Endothelial cell of umbilical vein (primary cell): ENCODE results near the gene CNTLN. TPM values are rescaled to one million over a fixed set of nuclear protein-coding genes. Genes with fewer than 3 reads are reported as not detected.

Source experiments
- Bru-seq: library from RNA; stranded (reverse); fragments of 400-500 nt; gene quantifications from one replicate; lab custom pipeline; 2021; lab: Mats Ljungman, UMichigan
- BruChase-seq, 2 experiments: library from RNA; stranded (reverse); fragments of 400-500 nt; gene quantifications; one replicate each; lab custom pipeline; 2021; lab: Mats Ljungman, UMichigan
- BruUV-seq: library from RNA; stranded (reverse); fragments of 400-500 nt; replicated peaks from 2 replicates; lab custom pipeline; 2021; lab: Mats Ljungman, UMichigan
- CTCF ChIA-PET: fragments of 300-600, 350-600 bp; sonication (Branson Sonifier 250); formaldehyde crosslinking; loops from one replicate; lab custom pipeline; 2021; ENCODE audit warnings: antibody characterized with exemption, inconsistent platforms; lab: Charles Lee
- POLR2A ChIA-PET: fragments of 300-600, 350-600 bp; sonication (Branson Sonifier 250); formaldehyde crosslinking; loops from one replicate; lab custom pipeline; 2021; ENCODE audit warnings: antibody characterized with exemption, inconsistent platforms; lab: Charles Lee
- DNase-seq: peaks from one replicate; pipeline ENCODE4 v3.0.0-alpha.2; 2011; ENCODE audit warnings: low read depth, low spot score
- FAIRE-seq: peaks from 2 replicates; lab custom pipeline; 2011; peaks lifted over from hg19 to GRCh38; lab: Jason Lieb, UNC
- H2AFZ ChIP-seq: 2 replicates; pipeline ENCODE4 v1.6.0; 2012; ENCODE audit warnings: low read depth, low read length, control low read depth, inconsistent platforms
- H3K27ac ChIP-seq: 2 replicates; pipeline ENCODE4 v1.5.1; 2011; ENCODE audit warnings: low read depth, mild to moderate bottlenecking, control low read depth, low read length, moderate library complexity; ENCODE audit not compliant: insufficient read depth
- H3K27me3 ChIP-seq, 2 experiments: 2 replicates each; pipeline versions ENCODE4 v1.6.0 to v1.6.1; 2011; ENCODE audit warnings: low read length in 2 of 2, mixed read lengths in 1 of 2; ENCODE audit not compliant: control insufficient read depth in 2 of 2, insufficient read depth in 2 of 2
- H3K36me3 ChIP-seq, 2 experiments: 2 replicates in 1 of 2; 3 replicates in 1 of 2; pipeline ENCODE4 v1.5.1; 2011; ENCODE audit warnings: low read length in 2 of 2, mild to moderate bottlenecking in 1 of 2, moderate library complexity in 1 of 2; ENCODE audit not compliant: control insufficient read depth in 2 of 2, insufficient read depth in 2 of 2; ENCODE audit errors: extremely low read depth in 1 of 2
- H3K4me1 ChIP-seq: 3 replicates; pipeline ENCODE4 v1.5.1; 2011; ENCODE audit warnings: mild to moderate bottlenecking, low read length; ENCODE audit not compliant: control insufficient read depth, insufficient read depth; ENCODE audit errors: extremely low read depth
- H3K4me2 ChIP-seq: 2 replicates; pipeline ENCODE4 v1.6.1; 2011; ENCODE audit warnings: low read length, control low read depth, mixed read lengths; ENCODE audit not compliant: insufficient read depth
- H3K4me3 ChIP-seq, 3 experiments: fragments of 200-600 bp in 1 of 3; sonication (generic), shearing (Covaris generic) in 1 of 3; replicated peaks in 1 of 3; 2 replicates each; pipeline ENCODE4 v1.5.1; 2011 to 2016; ENCODE audit warnings: control low read depth in 3 of 3, low read length in 3 of 3, mild to moderate bottlenecking in 2 of 3, inconsistent platforms in 1 of 3, low read depth in 1 of 3, moderate library complexity in 1 of 3; ENCODE audit not compliant: insufficient read depth in 1 of 3
- H3K79me2 ChIP-seq: 2 replicates; pipeline ENCODE4 v1.6.0; 2012; ENCODE audit warnings: low read length, inconsistent platforms; ENCODE audit not compliant: control insufficient read depth, insufficient read depth
- H3K9ac ChIP-seq: replicated peaks from 2 replicates; pipeline ENCODE3; 2011; ENCODE audit warnings: low read length, control low read depth; ENCODE audit not compliant: insufficient read depth; ENCODE audit errors: extremely low read depth
- H3K9me1 ChIP-seq: replicated peaks from 3 replicates; pipeline ENCODE4 v1.6.0; 2011; ENCODE audit warnings: mild to moderate bottlenecking, low read length; ENCODE audit not compliant: control insufficient read depth, insufficient read depth; ENCODE audit errors: extremely low read depth
- H3K9me3 ChIP-seq: replicated peaks from 2 replicates; pipeline ENCODE4 v1.5.1; 2012; ENCODE audit warnings: low read length, inconsistent platforms; ENCODE audit not compliant: control insufficient read depth, insufficient read depth
- H4K20me1 ChIP-seq: replicated peaks from 2 replicates; pipeline ENCODE3; 2011; ENCODE audit warnings: mild to moderate bottlenecking, low read length; ENCODE audit not compliant: control insufficient read depth, insufficient read depth; ENCODE audit errors: extremely low read depth
- EZH2 ChIP-seq: IDR thresholded peaks from 2 replicates; pipeline ENCODE4 v1.6.1; 2012; ENCODE audit warnings: borderline replicate concordance, low read depth, mild to moderate bottlenecking, moderate library complexity, low read length, inconsistent platforms; ENCODE audit not compliant: severe bottlenecking
- FOS ChIP-seq: IDR thresholded peaks from 2 replicates; pipeline ENCODE4 v1.6.1; 2011; ENCODE audit warnings: mild to moderate bottlenecking, low read length, moderate library complexity, borderline replicate concordance; ENCODE audit not compliant: insufficient read depth
- GATA2 ChIP-seq: IDR thresholded peaks from 2 replicates; pipeline ENCODE4 v1.7.0; 2011; ENCODE audit warnings: low read depth, mild to moderate bottlenecking, moderate library complexity, mixed read lengths, low read length; ENCODE audit not compliant: insufficient read length, insufficient read depth
- JUN ChIP-seq: IDR thresholded peaks from 2 replicates; pipeline ENCODE4 v1.6.1; 2011; ENCODE audit warnings: borderline replicate concordance, low read depth; ENCODE audit not compliant: insufficient read length, insufficient read depth
- POLR2A ChIP-seq: IDR thresholded peaks from 2 replicates; pipeline ENCODE4 v1.6.1; 2012; ENCODE audit warnings: low read depth, mild to moderate bottlenecking, control low read depth, low read length
- POLR2AphosphoS5 ChIP-seq: IDR thresholded peaks from 2 replicates; pipeline ENCODE4 v1.6.1; 2012; ENCODE audit warnings: low read depth, mild to moderate bottlenecking, control low read depth, low read length, moderate library complexity; ENCODE audit not compliant: insufficient read depth
- dilution Hi-C: fragments of 300-500 bp; cut with MboI; formaldehyde crosslinking; loops from one replicate; pipeline ENCODE4 v1.15.0; 2019; ENCODE audit warnings: low sequenced_read_pairs; ENCODE audit not compliant: extremely low pct_ligation_motif_present
- intact Hi-C: fragments of 100-400 bp; cut with micrococcal nuclease; formaldehyde crosslinking; loops from one replicate; pipeline ENCODE4 v1.10.0; 2022
- long read RNA-seq: library from polyadenylated mRNA; stranded (forward); transcript quantifications from one replicate; pipeline ENCODE4 v2.0.0, GENCODE V29; 2021
- polyA minus RNA-seq, 3 experiments: library from RNA; depleted of rRNA, polyadenylated mRNA; stranded (reverse); fragments of >200 nt; gene quantifications; 1 replicate in 1 of 3; 2 replicates in 2 of 3; pipeline ENCODE4 v1.2.3, GENCODE V29; 2011
- polyA plus RNA-seq, 4 experiments: library from polyadenylated mRNA; depleted of rRNA in 3 of 4; stranded (reverse) in 3 of 4; unstranded in 1 of 4; fragments of >200 nt; gene quantifications; 2 replicates each; pipeline versions ENCODE4 v1.2.1 to v1.2.3, GENCODE V29; 2011 to 2012; ENCODE audit warnings: missing spikeins in 1 of 4
- total RNA-seq: library from RNA; stranded (reverse); gene quantifications from 2 replicates; pipeline ENCODE4 v1.2.3, GENCODE V29; 2021
- TF ChIP-seq, protein P1 (sequence below), 2 donors: IDR thresholded peaks; 1 replicate in 1 of 2; 2 replicates in 1 of 2; pipeline ENCODE4 v1.5.1; 2011; ENCODE audit warnings: low read length in 2 of 2, mild to moderate bottlenecking in 2 of 2, moderate library complexity in 2 of 2, control low read depth in 1 of 2, inconsistent platforms in 1 of 2, low read depth in 1 of 2; ENCODE audit not compliant: insufficient read depth in 1 of 2; ENCODE audit errors: extremely low read depth in 1 of 2
- TF ChIP-seq, protein P2 (sequence below): IDR thresholded peaks from 2 replicates; pipeline ENCODE4 v1.6.1; 2011; ENCODE audit not compliant: insufficient read depth, insufficient read length

CNTLN gene, protein sequence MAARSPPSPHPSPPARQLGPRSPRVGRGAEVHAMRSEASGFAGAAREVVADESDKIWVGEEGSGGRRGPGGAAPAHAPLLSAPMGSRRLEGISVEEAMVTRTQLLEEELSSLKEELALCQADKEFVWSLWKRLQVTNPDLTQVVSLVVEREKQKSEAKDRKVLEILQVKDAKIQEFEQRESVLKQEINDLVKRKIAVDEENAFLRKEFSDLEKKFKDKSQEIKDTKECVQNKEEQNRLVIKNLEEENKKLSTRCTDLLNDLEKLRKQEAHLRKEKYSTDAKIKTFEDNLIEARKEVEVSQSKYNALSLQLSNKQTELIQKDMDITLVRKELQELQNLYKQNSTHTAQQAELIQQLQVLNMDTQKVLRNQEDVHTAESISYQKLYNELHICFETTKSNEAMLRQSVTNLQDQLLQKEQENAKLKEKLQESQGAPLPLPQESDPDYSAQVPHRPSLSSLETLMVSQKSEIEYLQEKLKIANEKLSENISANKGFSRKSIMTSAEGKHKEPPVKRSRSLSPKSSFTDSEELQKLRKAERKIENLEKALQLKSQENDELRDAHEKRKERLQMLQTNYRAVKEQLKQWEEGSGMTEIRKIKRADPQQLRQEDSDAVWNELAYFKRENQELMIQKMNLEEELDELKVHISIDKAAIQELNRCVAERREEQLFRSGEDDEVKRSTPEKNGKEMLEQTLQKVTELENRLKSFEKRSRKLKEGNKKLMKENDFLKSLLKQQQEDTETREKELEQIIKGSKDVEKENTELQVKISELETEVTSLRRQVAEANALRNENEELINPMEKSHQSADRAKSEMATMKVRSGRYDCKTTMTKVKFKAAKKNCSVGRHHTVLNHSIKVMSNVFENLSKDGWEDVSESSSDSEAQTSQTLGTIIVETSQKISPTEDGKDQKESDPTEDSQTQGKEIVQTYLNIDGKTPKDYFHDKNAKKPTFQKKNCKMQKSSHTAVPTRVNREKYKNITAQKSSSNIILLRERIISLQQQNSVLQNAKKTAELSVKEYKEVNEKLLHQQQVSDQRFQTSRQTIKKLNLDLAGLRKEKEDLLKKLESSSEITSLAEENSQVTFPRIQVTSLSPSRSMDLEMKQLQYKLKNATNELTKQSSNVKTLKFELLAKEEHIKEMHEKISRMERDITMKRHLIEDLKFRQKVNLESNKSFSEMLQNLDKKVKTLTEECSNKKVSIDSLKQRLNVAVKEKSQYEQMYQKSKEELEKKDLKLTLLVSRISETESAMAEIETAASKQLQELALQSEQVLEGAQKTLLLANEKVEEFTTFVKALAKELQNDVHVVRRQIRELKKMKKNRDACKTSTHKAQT (N-terminal part only)
- total RNA-seq (11.1 and 15.8 TPM in 2 replicates), polyA plus RNA-seq (2.8 and 3.5 TPM in 2 replicates), polyA minus RNA-seq (6.7 and 7.5 TPM in 2 replicates), Bru-seq, nascent RNA (percentile 78 among the genes with signal in this experiment), BruChase-seq, experiment 1, labeled RNA remaining after a 6-hour chase (percentile 53 among the genes with signal in this experiment), BruChase-seq, experiment 2, labeled RNA remaining after a 2-hour chase (percentile 60 among the genes with signal in this experiment)
- polyA plus RNA-seq (2011; cell fraction: cytosol; rRNA removed), result 3.0 and 3.2 TPM in 2 replicates
- polyA plus RNA-seq (2011; cell fraction: nucleus; rRNA removed), result 9.2 and 11.3 TPM in 2 replicates
- polyA plus RNA-seq (2012), result 6.1 and 8.8 TPM in 2 replicates
- polyA minus RNA-seq (2011; cell fraction: cytosol; rRNA and poly(A)+ RNA removed), result 4.8 TPM
- polyA minus RNA-seq (2011; cell fraction: nucleus; rRNA and poly(A)+ RNA removed), result 41.5 and 46.1 TPM in 2 replicates
- long read RNA-seq, full-length matches to known transcripts, result 10 of 18 reads
- long read RNA-seq, partial matches to known transcripts, result 4 of 18 reads
- long read RNA-seq, other reads (novel, unspliced or antisense), result 4 of 18 reads

DNA sequence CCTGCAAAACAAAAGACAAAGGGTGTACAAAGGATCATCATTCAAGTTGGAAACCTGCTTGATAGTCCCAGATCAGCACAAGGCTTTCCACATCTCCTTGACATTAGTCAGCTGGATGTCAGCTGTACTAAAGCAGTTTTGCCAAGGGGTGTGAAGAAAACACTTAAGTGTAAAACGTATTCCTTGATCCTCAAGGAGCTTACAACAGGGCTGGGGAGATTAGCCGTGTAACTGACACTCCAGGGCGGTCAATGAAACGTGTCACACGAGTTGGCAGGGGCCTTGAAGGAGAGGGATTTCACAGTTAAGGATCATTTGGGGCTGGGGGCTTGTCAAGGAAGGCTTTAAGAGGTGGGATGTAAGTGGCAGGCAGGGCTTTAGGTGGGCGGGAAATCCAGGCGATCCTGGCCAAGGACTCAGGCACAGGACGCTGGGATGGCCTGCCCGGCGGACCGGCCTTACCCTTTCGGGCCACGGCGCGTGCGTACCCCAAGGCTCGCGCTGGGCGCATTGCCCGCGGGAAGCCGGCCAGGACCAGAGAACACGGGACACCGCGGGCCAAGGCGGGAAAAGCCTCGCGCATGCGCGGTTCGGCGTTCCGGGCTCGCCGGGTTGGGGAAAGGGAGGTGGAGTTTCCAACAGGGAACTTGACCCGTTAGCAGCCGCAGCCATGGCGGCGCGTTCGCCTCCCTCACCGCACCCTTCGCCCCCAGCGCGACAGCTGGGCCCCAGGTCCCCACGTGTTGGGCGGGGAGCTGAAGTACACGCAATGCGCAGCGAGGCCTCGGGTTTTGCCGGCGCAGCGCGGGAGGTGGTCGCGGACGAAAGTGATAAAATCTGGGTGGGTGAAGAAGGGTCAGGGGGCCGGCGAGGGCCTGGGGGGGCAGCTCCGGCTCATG is at the start of gene CNTLN:
TSS of gene CNTLN (plus strand) at position 645 of the 899 bp plus-strand sequence. CDS start at position 671, 26 bp downstream.
- Histone ChIP-seq H3K27ac (peak within 1 kb of the TSS; percentile 73), H3K4me3 (peak within 1 kb of the TSS; percentile 84 to 94 (median 92)), H3K9ac (peak within 1 kb of the TSS; percentile 86), H3K9me3 (no peaks in the 10 kb centered on the region), H3K79me2 (peaks cover 24% of the 10 kb centered on the region), H3K27me3 (no peaks in the 10 kb centered on the region), H3K9me1 (no peaks in the 10 kb centered on the region), H4K20me1 (no peaks in the 10 kb centered on the region), H3K4me1 (peaks cover 9% of the 10 kb centered on the region), H2AFZ (peak within 1 kb of the TSS; percentile 92), H3K36me3 (no peaks in the 10 kb centered on the region), H3K4me2 (peak within 1 kb of the TSS; percentile 91)
- DNase-seq (peak; percentile 94), FAIRE-seq (peak; percentile 83)
- intact Hi-C loops, result no loop called here
- ChIA-PET CTCF (interaction anchor here (1.0 to 2.8 kb wide), 5 partner anchors 8 to 328 kb away, joined by 3 to 12 read pairs (median 4); no protein-coding TSS in a partner anchor), POLR2A (no interaction called here)
- TSS peak; percentile 59 for BruUV-seq
- dilution Hi-C loops, result no loop called here
- TF ChIP-seq JUN (no peak), EZH2 (no peak), POLR2AphosphoS5 (peak; percentile 93), FOS (no peak), POLR2A (peak; percentile 95), GATA2 (no peak)
- TF ChIP-seq, protein P1, sequence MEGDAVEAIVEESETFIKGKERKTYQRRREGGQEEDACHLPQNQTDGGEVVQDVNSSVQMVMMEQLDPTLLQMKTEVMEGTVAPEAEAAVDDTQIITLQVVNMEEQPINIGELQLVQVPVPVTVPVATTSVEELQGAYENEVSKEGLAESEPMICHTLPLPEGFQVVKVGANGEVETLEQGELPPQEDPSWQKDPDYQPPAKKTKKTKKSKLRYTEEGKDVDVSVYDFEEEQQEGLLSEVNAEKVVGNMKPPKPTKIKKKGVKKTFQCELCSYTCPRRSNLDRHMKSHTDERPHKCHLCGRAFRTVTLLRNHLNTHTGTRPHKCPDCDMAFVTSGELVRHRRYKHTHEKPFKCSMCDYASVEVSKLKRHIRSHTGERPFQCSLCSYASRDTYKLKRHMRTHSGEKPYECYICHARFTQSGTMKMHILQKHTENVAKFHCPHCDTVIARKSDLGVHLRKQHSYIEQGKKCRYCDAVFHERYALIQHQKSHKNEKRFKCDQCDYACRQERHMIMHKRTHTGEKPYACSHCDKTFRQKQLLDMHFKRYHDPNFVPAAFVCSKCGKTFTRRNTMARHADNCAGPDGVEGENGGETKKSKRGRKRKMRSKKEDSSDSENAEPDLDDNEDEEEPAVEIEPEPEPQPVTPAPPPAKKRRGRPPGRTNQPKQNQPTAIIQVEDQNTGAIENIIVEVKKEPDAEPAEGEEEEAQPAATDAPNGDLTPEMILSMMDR (IDR thresholded peaks at IDR 0.05; ENCODE audit: extremely low read depth in 1 of 2, insufficient read depth in 1 of 2, low read depth in 1 of 2, low read length in 2 of 2), result no peak
- TF ChIP-seq, protein P2, sequence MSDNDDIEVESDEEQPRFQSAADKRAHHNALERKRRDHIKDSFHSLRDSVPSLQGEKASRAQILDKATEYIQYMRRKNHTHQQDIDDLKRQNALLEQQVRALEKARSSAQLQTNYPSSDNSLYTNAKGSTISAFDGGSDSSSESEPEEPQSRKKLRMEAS, result peak; percentile 55
